Vagina (tissue), 2 donors: Measurements from ENCODE around the gene RAF1. TPM values are rescaled to one million over a fixed set of nuclear protein-coding genes. Genes with fewer than 3 reads are reported as not detected.

Experiments used
- DNase-seq, 2 donors: peaks; one replicate each; pipeline ENCODE4 v3.0.0-alpha.2; 2017; ENCODE audit errors: extremely low spot score in 2 of 2
- H3K27ac ChIP-seq: fragments of 200-600 bp; sonication (generic); one replicate; pipeline ENCODE4 v1.5.1; 2019
- H3K27me3 ChIP-seq: fragments of 200-600 bp; sonication (generic); one replicate; pipeline ENCODE4 v1.5.1; 2019
- H3K36me3 ChIP-seq, 2 donors: fragments of 200-600 bp; sonication (generic); one replicate each; pipeline ENCODE4 v1.5.1; 2017 to 2019
- H3K4me1 ChIP-seq: fragments of 200-600 bp; sonication (generic); one replicate; pipeline ENCODE4 v1.5.1; 2019
- H3K4me3 ChIP-seq, 2 donors: fragments of 200-600 bp; sonication (generic); 1 replicate in 1 of 2; 2 replicates in 1 of 2; pipeline ENCODE4 v1.5.1; 2016 to 2019
- H3K9me3 ChIP-seq: fragments of 200-600 bp; sonication (generic); one replicate; pipeline ENCODE4 v1.5.1; 2019
- CTCF ChIP-seq, 3 experiments: fragments of 450-650 bp in 2 of 3; fragments of 200-600 bp in 1 of 3; sonication (generic) in 1 of 3; IDR thresholded peaks; one replicate each; pipeline ENCODE4 v1.5.1; 2017 to 2019; ENCODE audit warnings: antibody characterized with exemption in 3 of 3, mild to moderate bottlenecking in 2 of 3, moderate library complexity in 2 of 3
- POLR2A ChIP-seq, 2 donors: fragments of 450-650 bp; IDR thresholded peaks; one replicate each; pipeline ENCODE4 v1.6.1; 2017; ENCODE audit warnings: antibody characterized with exemption in 2 of 2, mild to moderate bottlenecking in 2 of 2, moderate library complexity in 2 of 2
- POLR2AphosphoS5 ChIP-seq, 2 donors: sonication (generic); formaldehyde crosslinking; IDR thresholded peaks; one replicate each; pipeline ENCODE4 v1.9.0; 2017; ENCODE audit warnings: antibody characterized with exemption in 2 of 2, mild to moderate bottlenecking in 2 of 2, low read depth in 1 of 2; ENCODE audit not compliant: insufficient read depth in 1 of 2
- intact Hi-C: fragments of 100-400 bp; cut with DNase I; formaldehyde crosslinking; loops from one replicate; pipeline ENCODE4 v1.15.1; 2023
- total RNA-seq: library from RNA; depleted of rRNA; stranded (reverse); fragments of >200 nt; gene quantifications from one replicate; pipeline ENCODE4 v1.2.3, GENCODE V29; 2016

Gene RAF1
- total RNA-seq, 1 donor from 2014 or later = 89.6 TPM

DNA sequence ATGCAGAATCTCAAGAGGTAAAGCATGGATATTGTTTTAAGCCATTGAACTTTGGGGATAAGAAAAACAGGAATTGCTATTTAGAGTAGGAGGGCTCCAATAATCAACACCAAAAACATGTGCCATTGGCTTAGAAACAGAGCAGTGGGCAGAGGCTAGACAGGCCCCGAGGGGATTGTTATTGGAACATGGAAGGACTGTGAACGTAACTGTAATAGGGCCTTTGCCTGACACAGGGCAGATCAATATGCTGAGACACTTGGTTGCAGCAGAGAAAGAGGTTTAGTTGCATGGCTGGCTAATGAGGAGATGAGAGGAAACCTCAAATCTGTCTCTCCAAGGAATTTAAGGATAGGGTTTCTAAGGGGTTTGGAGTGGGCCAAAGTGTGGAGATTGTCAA is 36.9 kb upstream of the RAF1 start:
- intact Hi-C loops = no loop called here
- no peaks in the 10 kb centered on the region for H3K9me3 ChIP-seq
- no peak for TF ChIP-seq CTCF (IDR thresholded peaks at IDR 0.05)
- TF ChIP-seq POLR2AphosphoS5 (IDR thresholded peaks at IDR 0.05; ENCODE audit: insufficient read depth in 1 of 2, low read depth in 1 of 2) = no peak
- TF ChIP-seq POLR2A (IDR thresholded peaks at IDR 0.05) = no peak
- H3K27me3 ChIP-seq = no peaks in the 10 kb centered on the region
- no peak overlapping the region for H3K4me3 ChIP-seq
- no peaks in the 10 kb centered on the region for H3K36me3 ChIP-seq
- DNase-seq = no peak
- H3K4me1 ChIP-seq = no peaks in the 10 kb centered on the region
- H3K27ac ChIP-seq = no peak overlapping the region

DNA sequence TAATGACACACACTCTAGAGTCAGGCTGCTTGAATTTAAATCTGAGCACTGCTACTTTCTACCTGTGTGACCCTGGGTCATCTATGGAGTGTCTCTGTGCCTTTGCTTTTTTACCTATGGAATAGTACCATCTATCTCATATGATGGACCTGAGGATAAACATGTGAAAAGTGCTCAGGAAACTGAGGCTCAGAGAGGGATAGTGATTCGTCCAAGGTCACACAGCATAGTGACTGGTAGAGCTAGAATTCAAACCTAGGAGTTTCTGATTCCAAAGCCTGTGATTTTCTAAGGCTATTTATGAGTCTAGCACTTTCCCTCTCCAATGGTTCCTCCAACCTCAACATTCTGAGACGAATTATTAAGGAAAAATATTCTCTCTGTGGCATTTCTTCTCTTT is 32.0 kb upstream of the RAF1 start:
- intact Hi-C loops = no loop called here
- TF ChIP-seq CTCF (IDR thresholded peaks at IDR 0.05) = no peak
- Histone ChIP-seq H3K27me3 (no peaks in the 10 kb centered on the region), H3K4me3 (no peak overlapping the region), H3K9me3 (no peaks in the 10 kb centered on the region), H3K36me3 (no peaks in the 10 kb centered on the region), H3K4me1 (no peaks in the 10 kb centered on the region), H3K27ac (no peak overlapping the region)
- DNase-seq = no peak

DNA sequence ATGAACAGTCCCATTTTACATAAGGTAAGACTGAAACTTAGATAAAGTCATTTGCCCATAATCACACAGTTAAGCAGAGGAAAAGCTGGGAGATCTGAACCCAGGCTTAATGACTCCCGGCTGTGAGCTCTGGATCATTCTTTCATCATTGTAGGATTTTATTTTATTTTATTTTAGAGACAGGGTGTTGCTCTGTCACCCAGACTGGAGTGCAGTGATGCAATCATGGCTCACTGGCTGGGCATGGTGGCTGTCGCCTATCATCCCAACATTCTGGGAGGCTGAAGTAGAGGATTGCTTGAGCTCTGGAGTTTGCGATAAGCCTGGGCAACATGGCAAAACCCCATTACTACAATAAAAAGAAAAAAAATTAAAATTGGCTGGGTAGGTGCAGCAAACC is 31.2 kb upstream of the RAF1 start:
- no peak for DNase-seq
- no peak overlapping the region for H3K27ac ChIP-seq
- H3K4me1 ChIP-seq = no peaks in the 10 kb centered on the region
- H3K9me3 ChIP-seq = no peaks in the 10 kb centered on the region
- H3K36me3 ChIP-seq = no peaks in the 10 kb centered on the region
- intact Hi-C loops = no loop called here
- TF ChIP-seq POLR2A (IDR thresholded peaks at IDR 0.05) (no peak), CTCF (IDR thresholded peaks at IDR 0.05) (no peak), POLR2AphosphoS5 (IDR thresholded peaks at IDR 0.05; ENCODE audit: insufficient read depth in 1 of 2, low read depth in 1 of 2) (no peak)
- H3K4me3 ChIP-seq = no peak overlapping the region
- no peaks in the 10 kb centered on the region for H3K27me3 ChIP-seq

DNA sequence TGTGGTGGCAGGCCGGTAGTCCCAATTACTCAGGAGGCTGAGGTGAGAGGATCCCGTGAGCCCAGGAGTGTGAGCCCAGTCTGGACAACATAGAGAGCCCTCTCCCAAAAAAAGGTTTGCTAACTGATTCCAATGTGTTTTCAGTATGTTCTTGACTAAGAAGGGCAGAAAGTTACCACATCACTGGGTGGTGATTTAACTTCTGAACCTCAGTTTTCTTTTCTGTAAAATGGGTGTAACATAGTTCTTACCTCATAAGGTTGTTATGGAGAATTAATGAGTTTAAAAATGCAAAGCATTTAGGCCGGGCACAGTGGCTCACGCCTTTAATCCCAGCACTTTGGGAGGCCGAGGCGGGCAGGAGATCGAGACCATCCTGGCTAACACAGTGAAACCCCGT is 28.5 kb upstream of the RAF1 start:
- no peak overlapping the region for H3K4me3 ChIP-seq
- no peaks in the 10 kb centered on the region for H3K9me3 ChIP-seq
- no peaks in the 10 kb centered on the region for H3K4me1 ChIP-seq
- no peaks in the 10 kb centered on the region for H3K36me3 ChIP-seq
- TF ChIP-seq POLR2AphosphoS5 (IDR thresholded peaks at IDR 0.05; ENCODE audit: insufficient read depth in 1 of 2, low read depth in 1 of 2) (no peak), CTCF (IDR thresholded peaks at IDR 0.05) (no peak), POLR2A (IDR thresholded peaks at IDR 0.05) (no peak)
- intact Hi-C loops = no loop called here
- DNase-seq = no peak
- no peak overlapping the region for H3K27ac ChIP-seq
- no peaks in the 10 kb centered on the region for H3K27me3 ChIP-seq

GRCh38 chr3:12689997-12690711 is 26.2 kb upstream of the RAF1 start:
- Histone ChIP-seq H3K36me3 (no peaks in the 10 kb centered on the region), H3K4me3 (no peak overlapping the region), H3K4me1 (no peaks in the 10 kb centered on the region), H3K9me3 (no peaks in the 10 kb centered on the region), H3K27me3 (no peaks in the 10 kb centered on the region), H3K27ac (no peak overlapping the region)
- intact Hi-C loops = no loop called here
- DNase-seq = no peak
- no peak for TF ChIP-seq POLR2A (IDR thresholded peaks at IDR 0.05)
- no peak for TF ChIP-seq POLR2AphosphoS5 (IDR thresholded peaks at IDR 0.05; ENCODE audit: insufficient read depth in 1 of 2, low read depth in 1 of 2)
- TF ChIP-seq CTCF (IDR thresholded peaks at IDR 0.05) = no peak
